SU-DHL-6 (cell line): ENCODE measurements around the gene GOLGA6L22.
"Not testable (repeated sequence)": the region's sequence is repeated elsewhere in the genome, so short reads cannot be mapped to it uniquely, and the experiment has no call there.

ENCODE experiments used
- H2AFZ ChIP-seq: fragments of 200-600 bp; sonication (generic); 2 replicates; pipeline ENCODE4 v1.6.1; 2014; ENCODE audit warnings: low read depth, mild to moderate bottlenecking, moderate library complexity, mixed read lengths, antibody characterized with exemption, low read length; ENCODE audit not compliant: severe bottlenecking
- H3F3A ChIP-seq: fragments of 200-600 bp; shearing (Covaris generic); 2 replicates; pipeline ENCODE4 v1.6.0; 2016; ENCODE audit warnings: antibody characterized with exemption, mild to moderate bottlenecking; ENCODE audit not compliant: insufficient read depth
- H3K27ac ChIP-seq: fragments of 200-600 bp; sonication (generic); 2 replicates; pipeline ENCODE4 v1.5.1; 2016; ENCODE audit warnings: low read depth, mild to moderate bottlenecking, low read length, moderate library complexity, mixed read lengths
- H3K27me3 ChIP-seq: fragments of 200-600 bp; sonication (generic), shearing (Covaris generic); 2 replicates; pipeline ENCODE4 v1.6.0; 2014; ENCODE audit warnings: mild to moderate bottlenecking, low read length
- H3K36me3 ChIP-seq: fragments of 200-600 bp; sonication (generic); 2 replicates; pipeline ENCODE4 v1.6.1; 2014; ENCODE audit warnings: mild to moderate bottlenecking, low read length, mixed read lengths
- H3K4me2 ChIP-seq: fragments of 300-600, 200-600 bp; shearing (Covaris generic), sonication (generic); 2 replicates; pipeline ENCODE4 v1.6.0; 2014; ENCODE audit warnings: low read length, low read depth, mild to moderate bottlenecking; ENCODE audit not compliant: poor library complexity, severe bottlenecking
- H3K4me3 ChIP-seq: fragments of 200-600 bp; sonication (generic); 2 replicates; pipeline ENCODE4 v1.5.1; 2014; ENCODE audit warnings: antibody characterized with exemption, low read length, mild to moderate bottlenecking, mixed read lengths; ENCODE audit not compliant: insufficient read depth, poor library complexity, severe bottlenecking
- H3K79me2 ChIP-seq: fragments of 200-600 bp; sonication (generic); 2 replicates; pipeline ENCODE4 v1.6.1; 2014; ENCODE audit warnings: mild to moderate bottlenecking, low read length, moderate library complexity; ENCODE audit not compliant: insufficient read depth
- H3K9ac ChIP-seq: fragments of 200-600 bp; sonication (generic); 2 replicates; pipeline ENCODE4 v1.7.0; 2014; ENCODE audit warnings: mild to moderate bottlenecking, low read length
- H3K9me2 ChIP-seq: fragments of 200-600 bp; sonication (generic); replicated peaks from 2 replicates; pipeline ENCODE4 v1.6.1; 2014; ENCODE audit warnings: low read length; ENCODE audit not compliant: insufficient read depth
- H3K9me3 ChIP-seq: fragments of 200-600 bp; sonication (generic); 2 replicates; pipeline ENCODE4 v1.6.1; 2014; ENCODE audit warnings: low read length, mixed read lengths; ENCODE audit not compliant: insufficient read depth
- H4K20me1 ChIP-seq: fragments of 200-600 bp; sonication (generic); 2 replicates; pipeline ENCODE4 v1.6.1; 2014; ENCODE audit warnings: low read depth, mild to moderate bottlenecking, antibody characterized with exemption, low read length, moderate library complexity, mixed read lengths

The GOLGA6L22 gene

GRCh38 chr15:22494490-22495113 lies 35.9 kb downstream of the GOLGA6L22 start:
- not testable (repeated sequence) for H3K79me2 ChIP-seq, H3K27ac ChIP-seq, H3K36me3 ChIP-seq, H3K9me2 ChIP-seq, H2AFZ ChIP-seq, H3K27me3 ChIP-seq, H4K20me1 ChIP-seq, H3F3A ChIP-seq, H3K9me3 ChIP-seq
- Histone ChIP-seq H3K4me3 (peak overlapping the region; percentile 45), H3K9ac (peak overlapping the region; percentile 37), H3K4me2 (peak overlapping the region; percentile 30)

GRCh38 chr15:22497200-22497599 lies 38.5 kb downstream of the GOLGA6L22 start:
- H2AFZ ChIP-seq, H3K9ac ChIP-seq, H3K79me2 ChIP-seq, H4K20me1 ChIP-seq, H3K36me3 ChIP-seq, H3K9me2 ChIP-seq, H3K27me3 ChIP-seq, H3K27ac ChIP-seq, H3K4me2 ChIP-seq, H3K4me3 ChIP-seq, H3F3A ChIP-seq, H3K9me3 ChIP-seq: not testable (repeated sequence)

GRCh38 chr15:22498220-22498925 lies 39.7 kb downstream of the GOLGA6L22 start:
- not testable (repeated sequence) for H3K79me2 ChIP-seq, H3K27ac ChIP-seq, H3F3A ChIP-seq, H2AFZ ChIP-seq, H3K4me2 ChIP-seq, H3K27me3 ChIP-seq, H4K20me1 ChIP-seq, H3K36me3 ChIP-seq, H3K9me3 ChIP-seq, H3K4me3 ChIP-seq, H3K9me2 ChIP-seq, H3K9ac ChIP-seq

- not testable (repeated sequence) for H2AFZ ChIP-seq, H4K20me1 ChIP-seq
Observed at GRCh38 chr15:22502272-22502671, 43.6 kb downstream of the GOLGA6L22 start.

GRCh38 chr15:22506959-22507358 lies 48.3 kb downstream of the GOLGA6L22 start:
- not testable (repeated sequence) for H4K20me1 ChIP-seq, H3K36me3 ChIP-seq

More at GRCh38 chr15:22502272-22502671, 43.6 kb downstream of the GOLGA6L22 start:
- H3K4me3 ChIP-seq, H3K79me2 ChIP-seq, H3K27ac ChIP-seq, H3F3A ChIP-seq, H3K36me3 ChIP-seq, H3K9me3 ChIP-seq, H3K9me2 ChIP-seq, H3K4me2 ChIP-seq, H3K27me3 ChIP-seq, H3K9ac ChIP-seq: not testable (repeated sequence)

GRCh38 chr15:22516140-22516539 lies 57.4 kb downstream of the GOLGA6L22 start:
- H3K27me3 ChIP-seq, H3K9me3 ChIP-seq, H3K9ac ChIP-seq, H3K4me3 ChIP-seq, H3K9me2 ChIP-seq, H3K4me2 ChIP-seq, H3K36me3 ChIP-seq, H4K20me1 ChIP-seq, H3K79me2 ChIP-seq, H3K27ac ChIP-seq, H3F3A ChIP-seq, H2AFZ ChIP-seq: not testable (repeated sequence)

More at GRCh38 chr15:22506959-22507358, 48.3 kb downstream of the GOLGA6L22 start:
- not testable (repeated sequence) for H3K9ac ChIP-seq, H3K27ac ChIP-seq, H2AFZ ChIP-seq, H3K4me3 ChIP-seq, H3K4me2 ChIP-seq, H3K9me3 ChIP-seq, H3F3A ChIP-seq, H3K9me2 ChIP-seq, H3K27me3 ChIP-seq, H3K79me2 ChIP-seq
